Nephron progenitor cell (in vitro differentiated cells): ENCODE results near the gene RASA4B.
A peak's percentile ranks its signal among the peaks of the same experiment; 100 is the strongest.
"Not testable (repeated sequence)": the region's sequence is repeated elsewhere in the genome, so short reads cannot be mapped to it uniquely, and the experiment has no call there.

Experiments
- DNase-seq: peaks from one replicate; pipeline ENCODE4 v3.0.0; 2021
- H3K27ac Mint-ChIP-seq: 2 replicates; pipeline ENCODE4 v1.8.0; 2021; ENCODE audit warnings: mild to moderate bottlenecking, moderate library complexity, mixed read lengths
- H3K27me3 Mint-ChIP-seq: 2 replicates; pipeline ENCODE4 v1.8.0; 2021; ENCODE audit warnings: mild to moderate bottlenecking, low read depth, mixed read lengths; ENCODE audit not compliant: poor library complexity
- H3K36me3 Mint-ChIP-seq: 2 replicates; pipeline ENCODE4 v1.8.0; 2021; ENCODE audit warnings: low read depth, mixed read lengths
- H3K4me1 Mint-ChIP-seq: 2 replicates; pipeline ENCODE4 v1.8.0; 2021; ENCODE audit warnings: mixed read lengths
- H3K4me3 Mint-ChIP-seq: 2 replicates; pipeline ENCODE4 v1.8.0; 2021; ENCODE audit warnings: mild to moderate bottlenecking, moderate library complexity, mixed read lengths
- H3K9me3 Mint-ChIP-seq: 2 replicates; pipeline ENCODE4 v1.8.0; 2021; ENCODE audit warnings: mild to moderate bottlenecking, moderate library complexity, mixed read lengths

RASA4B gene

DNA sequence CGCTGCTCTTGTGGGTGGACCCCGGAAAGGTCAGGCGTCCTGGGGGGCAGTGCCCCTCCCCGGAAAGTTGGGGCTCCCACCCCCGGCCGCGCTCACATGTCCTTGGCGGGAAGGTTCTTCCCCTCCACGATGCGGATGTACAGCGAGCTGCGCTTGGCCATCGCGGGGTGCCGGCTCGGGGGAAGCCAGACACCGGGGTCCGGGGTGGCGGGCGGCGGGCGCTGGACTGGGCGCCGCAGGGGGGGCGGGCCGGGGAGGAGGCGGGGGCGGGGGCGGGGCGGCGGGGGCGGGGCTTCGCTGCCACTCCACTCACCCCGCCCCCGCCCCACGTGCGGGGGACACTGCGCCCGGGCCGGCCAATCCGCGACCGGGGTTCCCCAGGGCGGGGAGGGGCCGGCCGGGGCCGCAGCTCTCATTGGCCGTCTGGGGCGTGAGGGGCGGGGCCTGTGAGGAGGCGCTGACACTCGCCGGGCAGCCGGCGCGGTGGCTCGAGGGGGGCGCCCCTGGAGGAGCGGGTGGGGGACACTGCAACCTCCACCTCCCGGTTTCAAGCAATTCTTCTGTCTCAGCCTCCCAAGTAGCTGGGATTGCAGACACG, at the start of gene RASA4B:
TSS of gene RASA4B (minus strand) at position 228 of the 598 bp plus-strand sequence. CDS start at position 161, 67 bp downstream.
- H3K4me3 Mint-ChIP-seq = peak within 1 kb of the TSS; percentile 52
- H3K36me3 Mint-ChIP-seq, H3K4me1 Mint-ChIP-seq, H3K27me3 Mint-ChIP-seq, H3K9me3 Mint-ChIP-seq, H3K27ac Mint-ChIP-seq: not testable (repeated sequence)
- DNase-seq = peak; percentile 18

DNA sequence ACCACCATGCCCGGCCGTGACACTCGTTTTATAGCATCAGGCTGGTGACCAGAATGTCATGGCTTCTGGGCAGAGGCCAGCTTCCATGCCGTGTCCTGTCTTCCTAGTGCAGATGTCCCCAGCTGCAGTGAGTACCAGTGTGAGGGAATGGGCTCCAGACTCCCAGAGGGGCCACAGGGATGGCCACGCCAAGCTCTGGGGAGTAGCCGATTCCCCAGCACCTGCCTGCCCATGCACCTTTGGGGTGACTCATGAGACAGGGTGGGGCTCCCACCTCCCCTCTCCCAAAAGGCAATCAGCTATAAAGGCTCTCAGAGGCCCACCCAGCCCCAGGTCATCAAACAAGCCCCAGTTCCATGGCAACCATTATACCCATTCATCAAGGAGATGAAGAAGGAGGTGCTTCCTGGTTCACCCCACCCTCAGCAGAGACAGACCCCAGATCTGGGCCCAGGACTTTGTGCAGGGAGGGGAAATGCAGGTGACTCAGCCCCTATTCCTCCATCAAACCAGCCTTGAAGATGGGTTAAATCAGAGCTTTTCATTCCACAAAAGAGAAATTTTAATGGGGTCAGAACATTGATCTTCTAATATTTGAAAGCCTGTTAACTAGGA, 33.3 kb upstream of the RASA4B start, which contains the start of gene SPDYE2:
TSS of gene SPDYE2 (plus strand) at position 419 of the 615 bp plus-strand sequence. CDS start 2,030 bp downstream, outside the sequence.
- DNase-seq, H3K4me1 Mint-ChIP-seq, H3K36me3 Mint-ChIP-seq, H3K27ac Mint-ChIP-seq, H3K9me3 Mint-ChIP-seq, H3K27me3 Mint-ChIP-seq, H3K4me3 Mint-ChIP-seq: not testable (repeated sequence)

DNA sequence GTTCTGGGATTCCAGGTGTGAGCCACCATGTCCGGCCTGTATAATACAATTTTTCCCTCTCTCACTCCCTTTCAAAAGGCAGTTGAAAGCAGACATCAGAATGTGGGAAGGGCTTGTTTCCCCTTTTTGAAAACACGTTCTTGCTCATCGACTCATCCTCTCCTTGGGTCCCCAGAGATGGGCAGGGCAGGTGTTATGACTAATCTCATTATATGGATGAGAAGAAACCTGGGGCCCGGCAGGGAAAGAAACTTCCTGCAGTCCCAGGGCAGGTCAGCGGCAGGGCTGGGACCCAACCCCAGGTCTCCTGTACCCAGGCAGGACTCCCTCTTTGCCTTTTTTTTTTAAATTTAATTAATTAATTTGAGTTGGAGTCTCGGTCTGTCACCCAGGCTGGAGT, 28.8 kb upstream of the RASA4B start:
- not testable (repeated sequence) for H3K27ac Mint-ChIP-seq, DNase-seq, H3K4me3 Mint-ChIP-seq, H3K4me1 Mint-ChIP-seq, H3K36me3 Mint-ChIP-seq, H3K9me3 Mint-ChIP-seq, H3K27me3 Mint-ChIP-seq

DNA sequence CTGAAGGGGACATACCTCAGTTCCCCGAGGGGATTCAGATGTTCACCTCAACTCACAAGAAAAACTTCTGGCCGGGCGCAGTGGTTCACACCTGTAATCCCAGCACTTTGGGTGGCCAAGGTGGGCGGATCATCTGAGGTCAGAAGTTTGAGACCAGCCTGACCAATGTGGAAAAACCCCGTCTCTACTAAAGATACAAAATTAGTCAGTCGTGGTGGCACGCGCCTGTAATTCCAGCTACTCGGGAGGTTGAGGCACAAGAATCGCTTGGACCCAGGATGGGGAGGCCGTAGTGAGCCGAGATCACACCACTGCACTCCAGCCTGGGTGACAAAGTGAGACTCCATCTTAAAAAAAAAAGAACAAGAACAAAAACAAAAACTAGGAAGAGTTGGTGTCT, 27.7 kb upstream of the RASA4B start:
- not testable (repeated sequence) for H3K36me3 Mint-ChIP-seq, H3K4me1 Mint-ChIP-seq, H3K9me3 Mint-ChIP-seq, H3K4me3 Mint-ChIP-seq, DNase-seq, H3K27ac Mint-ChIP-seq, H3K27me3 Mint-ChIP-seq

DNA sequence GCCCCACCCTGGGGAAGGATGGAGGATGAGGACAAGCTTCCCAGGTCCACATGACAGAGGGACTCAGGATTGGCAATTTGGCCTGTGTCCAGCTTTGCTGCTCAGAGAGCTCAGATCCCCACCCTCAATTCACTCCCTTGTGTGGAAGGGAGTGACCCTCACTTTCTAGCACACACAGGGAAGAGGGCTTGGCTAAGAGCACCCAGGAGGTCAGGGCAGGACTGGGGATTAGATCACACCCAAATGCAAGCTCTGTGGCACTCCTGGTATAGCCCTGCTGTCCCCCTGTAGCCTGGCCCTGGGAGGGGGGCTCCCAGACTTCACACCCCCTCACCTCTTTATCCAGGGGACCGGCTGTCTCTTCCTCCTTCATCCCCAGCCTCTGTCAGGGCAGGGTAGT, 26.8 kb upstream of the RASA4B start:
- H3K4me1 Mint-ChIP-seq, H3K9me3 Mint-ChIP-seq, H3K36me3 Mint-ChIP-seq, H3K27ac Mint-ChIP-seq, H3K27me3 Mint-ChIP-seq, DNase-seq, H3K4me3 Mint-ChIP-seq: not testable (repeated sequence)

DNA sequence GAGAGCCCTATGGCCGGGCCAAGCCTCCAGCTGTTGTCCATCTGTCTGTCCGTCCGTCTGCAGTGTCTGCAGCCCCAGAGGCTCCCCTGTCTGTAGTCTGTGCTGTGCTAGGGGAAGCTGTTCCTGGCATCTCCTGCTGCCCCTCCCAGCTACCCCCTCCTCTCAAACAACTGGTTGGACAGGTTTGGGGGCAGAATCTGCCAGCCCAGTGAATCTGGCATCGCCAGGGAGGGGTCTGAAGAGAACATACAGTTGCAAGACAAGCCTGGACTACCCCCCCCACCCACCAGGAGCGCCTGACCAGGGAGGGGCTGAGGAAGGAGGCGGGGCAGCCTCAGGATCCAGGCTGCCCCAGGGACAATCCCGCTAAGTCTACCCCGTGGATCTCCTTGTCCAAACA, 26.0 kb upstream of the RASA4B start, which contains the start of gene UPK3BL2:
TSS of gene UPK3BL2 (minus strand) at position 101 of the 400 bp plus-strand sequence. CDS start at position 41, 60 bp downstream.
- H3K4me1 Mint-ChIP-seq, DNase-seq, H3K4me3 Mint-ChIP-seq, H3K9me3 Mint-ChIP-seq, H3K36me3 Mint-ChIP-seq, H3K27me3 Mint-ChIP-seq, H3K27ac Mint-ChIP-seq: not testable (repeated sequence)

DNA sequence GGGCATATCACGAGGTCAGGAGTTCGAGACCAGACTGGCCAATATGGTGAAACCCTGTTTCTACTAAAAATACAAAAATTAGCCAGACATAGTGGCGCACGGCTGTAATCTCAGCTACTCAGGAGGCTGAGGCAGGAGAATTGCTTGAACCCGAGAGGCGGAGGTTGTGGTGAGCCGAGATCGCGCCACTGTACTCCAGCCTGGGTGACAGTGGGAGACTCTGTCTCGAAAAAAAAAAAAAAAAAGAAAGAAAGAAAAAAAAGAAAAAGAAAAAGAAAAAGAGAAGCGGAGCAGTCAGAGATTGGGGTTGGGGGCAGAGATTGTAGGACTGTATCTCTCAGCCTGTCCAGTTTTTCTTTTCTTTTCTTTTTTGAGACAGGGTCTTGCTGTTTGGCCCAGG, 25.2 kb upstream of the RASA4B start:
- H3K27me3 Mint-ChIP-seq, H3K4me1 Mint-ChIP-seq, H3K9me3 Mint-ChIP-seq, H3K4me3 Mint-ChIP-seq, H3K36me3 Mint-ChIP-seq, DNase-seq, H3K27ac Mint-ChIP-seq: not testable (repeated sequence)

DNA sequence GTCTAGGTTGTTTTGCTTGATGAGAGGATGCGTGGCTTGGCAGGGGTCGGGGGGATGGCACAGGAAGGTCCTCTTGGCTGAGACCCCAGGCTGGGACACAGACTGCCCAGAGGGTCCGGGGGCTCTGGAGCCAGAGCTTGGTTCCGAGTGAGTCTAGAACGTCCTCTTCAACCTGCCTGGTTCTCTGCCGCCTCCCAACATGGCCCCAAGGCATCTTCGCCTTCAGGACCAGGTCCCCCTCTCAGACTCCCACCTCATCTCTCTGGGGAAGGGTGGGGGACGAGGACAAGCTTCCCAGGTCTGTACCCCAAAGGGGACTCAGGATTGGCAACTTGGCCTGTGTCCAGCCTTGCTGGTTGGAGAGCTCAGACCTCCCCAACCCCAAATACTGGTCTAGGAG, 24.5 kb upstream of the RASA4B start:
- H3K27me3 Mint-ChIP-seq, H3K4me3 Mint-ChIP-seq, DNase-seq, H3K27ac Mint-ChIP-seq, H3K9me3 Mint-ChIP-seq, H3K4me1 Mint-ChIP-seq, H3K36me3 Mint-ChIP-seq: not testable (repeated sequence)

DNA sequence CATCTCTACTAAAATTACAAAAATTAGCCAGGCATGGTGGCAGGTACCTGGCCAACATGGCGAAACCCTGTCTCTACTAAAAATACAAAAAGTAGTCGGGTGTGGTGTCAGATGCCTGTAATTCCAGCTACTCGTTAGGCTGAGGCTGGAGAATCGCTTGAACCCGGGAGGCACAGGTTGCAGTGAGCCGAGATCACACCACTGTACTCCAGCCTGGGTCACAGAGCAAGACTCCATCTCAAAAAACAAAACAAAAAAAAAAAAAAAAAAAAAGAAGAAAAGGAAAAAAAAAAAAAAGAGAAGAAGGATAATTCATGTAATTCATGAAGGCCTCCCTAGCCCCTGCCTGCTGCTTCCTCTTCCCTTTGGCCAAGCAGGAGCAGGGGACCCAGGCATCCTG, 23.0 kb upstream of the RASA4B start:
- DNase-seq, H3K27me3 Mint-ChIP-seq, H3K4me3 Mint-ChIP-seq, H3K4me1 Mint-ChIP-seq, H3K36me3 Mint-ChIP-seq, H3K9me3 Mint-ChIP-seq, H3K27ac Mint-ChIP-seq: not testable (repeated sequence)

DNA sequence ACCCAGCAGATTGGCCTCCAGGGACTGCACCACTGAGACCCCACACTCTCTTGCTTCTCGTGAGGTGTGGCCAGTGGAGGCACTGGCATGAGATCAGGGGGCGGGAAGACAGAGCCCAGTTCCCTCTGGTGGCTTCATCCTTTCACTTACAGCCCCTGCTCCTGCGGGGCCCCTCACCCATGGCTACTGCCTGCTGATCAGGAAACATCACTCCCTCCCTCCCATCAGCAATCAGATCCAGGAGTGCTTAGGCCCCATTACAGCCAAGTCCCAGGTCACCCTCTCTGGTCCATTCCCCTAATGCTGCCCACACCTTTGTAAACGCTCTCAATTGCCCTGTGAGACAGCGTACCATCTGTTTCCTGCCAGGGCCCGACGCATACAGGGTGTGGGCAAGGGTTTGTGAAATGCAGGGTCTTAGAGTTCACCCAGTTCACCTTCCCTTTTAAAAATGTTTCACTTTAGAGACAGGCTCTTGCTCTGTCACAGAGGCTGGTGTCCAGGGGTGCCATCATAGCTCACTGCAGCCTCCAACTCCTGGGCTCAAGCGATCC, 17.6 kb upstream of the RASA4B start:
- H3K4me1 Mint-ChIP-seq, H3K27ac Mint-ChIP-seq, H3K9me3 Mint-ChIP-seq, DNase-seq, H3K4me3 Mint-ChIP-seq, H3K36me3 Mint-ChIP-seq, H3K27me3 Mint-ChIP-seq: not testable (repeated sequence)

DNA sequence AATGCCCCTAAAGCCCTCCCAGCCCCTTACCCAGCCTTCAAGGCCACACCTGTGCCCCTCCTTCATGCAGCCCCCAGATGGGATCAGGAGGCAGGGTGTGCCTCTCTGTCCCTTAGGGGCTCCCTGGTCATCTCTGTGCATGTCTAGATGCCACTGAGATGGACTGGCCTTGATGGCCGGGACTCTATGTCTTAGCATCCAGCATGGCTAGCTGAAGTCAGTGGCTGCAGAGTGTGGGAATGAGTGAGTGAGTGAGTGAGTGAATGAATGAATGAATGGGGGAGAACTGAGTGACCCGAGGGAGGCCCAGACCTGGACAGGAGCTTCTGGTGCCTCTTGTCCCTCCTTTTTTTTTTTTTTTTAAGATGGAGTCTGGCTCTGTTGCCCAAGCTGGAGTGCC, 14.6 kb upstream of the RASA4B start:
- not testable (repeated sequence) for H3K4me1 Mint-ChIP-seq, H3K9me3 Mint-ChIP-seq, H3K4me3 Mint-ChIP-seq, H3K36me3 Mint-ChIP-seq, DNase-seq, H3K27me3 Mint-ChIP-seq
- peak overlapping the region; percentile 21 for H3K27ac Mint-ChIP-seq

DNA sequence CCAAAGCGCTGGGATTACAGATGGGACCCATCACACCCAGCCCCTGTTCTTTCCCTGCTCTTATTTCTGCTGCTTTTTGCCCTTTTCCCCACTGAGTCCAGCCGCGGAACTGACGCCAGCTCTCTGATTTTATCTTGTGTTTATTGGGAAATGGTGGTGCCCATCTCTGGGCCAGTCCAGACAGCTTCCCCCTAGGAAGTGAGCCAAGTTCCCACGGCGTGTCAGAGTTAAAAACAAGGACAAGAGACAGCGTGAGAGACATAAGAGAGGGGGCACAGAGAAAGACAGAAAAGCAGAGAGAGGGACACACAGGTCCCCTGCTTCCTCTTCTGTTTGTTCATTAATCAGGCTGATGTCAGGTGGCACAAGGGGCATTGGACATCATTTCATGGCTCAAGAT, 14.0 kb upstream of the RASA4B start:
- H3K27me3 Mint-ChIP-seq, H3K9me3 Mint-ChIP-seq, H3K27ac Mint-ChIP-seq: not testable (repeated sequence)

DNA sequence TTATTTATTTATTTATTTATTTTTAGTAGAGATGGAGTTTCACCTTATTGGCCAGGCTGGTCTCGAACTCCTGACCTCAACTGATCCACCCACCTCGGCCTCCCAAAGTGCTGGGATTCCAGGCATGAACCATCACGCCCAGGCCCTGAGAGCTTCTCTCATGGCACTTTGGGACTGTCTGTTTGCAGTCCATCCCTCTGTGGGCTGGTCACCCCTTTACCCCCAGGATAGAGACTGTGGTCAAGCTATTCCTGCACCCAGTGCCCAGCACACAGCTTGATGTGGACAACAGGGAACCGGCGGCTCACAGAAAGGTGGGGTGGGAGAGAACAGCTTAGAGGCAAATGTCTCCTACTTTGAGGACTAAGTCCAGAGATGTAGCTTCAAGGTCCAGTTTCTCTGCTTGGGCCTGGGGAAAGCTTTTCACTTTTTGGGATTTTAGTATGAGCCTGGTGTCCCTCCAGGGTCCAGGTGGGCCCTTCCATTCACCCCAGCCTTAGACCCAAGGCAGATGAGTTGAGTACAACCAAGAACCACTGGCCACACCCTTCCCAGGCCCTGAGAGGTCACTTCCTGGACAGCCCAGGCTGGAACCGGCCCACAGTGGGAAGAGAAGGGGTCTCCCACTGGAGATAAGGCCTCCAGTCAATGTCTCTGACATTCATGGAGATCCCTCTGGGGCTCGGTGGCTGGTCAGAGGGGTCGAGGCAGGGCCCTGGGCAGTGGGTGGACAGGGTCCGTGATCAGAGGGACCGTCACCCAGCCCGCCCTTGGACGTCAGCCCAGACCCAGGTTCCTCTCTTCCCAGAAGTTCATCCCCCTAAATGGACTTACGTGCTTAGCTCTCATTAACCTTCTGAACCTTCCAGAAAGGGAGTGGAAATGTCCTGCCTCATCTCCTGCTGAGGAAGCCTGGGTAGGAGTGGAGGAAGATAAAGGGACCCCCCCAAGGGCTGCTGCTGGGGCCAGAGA, 10.5 kb upstream of the RASA4B start:
- H3K27me3 Mint-ChIP-seq, H3K4me3 Mint-ChIP-seq, H3K4me1 Mint-ChIP-seq, H3K9me3 Mint-ChIP-seq, DNase-seq, H3K27ac Mint-ChIP-seq, H3K36me3 Mint-ChIP-seq: not testable (repeated sequence)

More for the DNA sequence above, 14.0 kb upstream of the RASA4B start:
- not testable (repeated sequence) for H3K36me3 Mint-ChIP-seq, DNase-seq, H3K4me3 Mint-ChIP-seq, H3K4me1 Mint-ChIP-seq

DNA sequence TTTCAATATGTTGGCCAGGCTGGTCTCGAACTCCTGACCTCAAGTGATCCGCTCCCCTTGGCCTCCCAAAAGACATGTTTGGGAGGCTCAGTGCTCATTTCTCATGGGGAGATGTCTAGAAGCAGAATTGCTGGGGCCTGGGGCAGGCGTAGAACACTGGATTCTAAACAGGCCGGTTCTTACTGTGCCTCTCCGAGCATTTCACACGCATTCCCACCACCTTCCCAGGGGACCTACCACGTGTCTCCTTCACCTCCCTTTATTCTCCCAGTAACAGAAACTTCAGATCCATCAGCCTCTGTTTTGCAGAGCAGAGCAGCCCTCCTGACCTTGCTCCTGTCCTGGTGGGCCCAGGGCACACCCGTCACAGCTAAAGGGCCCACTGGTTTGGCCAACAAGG, 9.6 kb upstream of the RASA4B start:
- not testable (repeated sequence) for H3K4me1 Mint-ChIP-seq, H3K9me3 Mint-ChIP-seq, H3K4me3 Mint-ChIP-seq, H3K36me3 Mint-ChIP-seq, DNase-seq, H3K27ac Mint-ChIP-seq, H3K27me3 Mint-ChIP-seq
